T follicular helper cell (primary cell): ENCODE measurements around the gene LOXL1.

Source experiments
- DNase-seq: peaks from one replicate; pipeline ENCODE4 v3.0.0-alpha.2; 2020; ENCODE audit warnings: low read depth
- total RNA-seq, 2 experiments: gene quantifications; one replicate each; lab custom pipeline; 2026; lab: John Stamatoyannopoulos, UW

Gene LOXL1
- total RNA-seq, result 0.83 to 2.0 reads per million in 2 experiments

DNA sequence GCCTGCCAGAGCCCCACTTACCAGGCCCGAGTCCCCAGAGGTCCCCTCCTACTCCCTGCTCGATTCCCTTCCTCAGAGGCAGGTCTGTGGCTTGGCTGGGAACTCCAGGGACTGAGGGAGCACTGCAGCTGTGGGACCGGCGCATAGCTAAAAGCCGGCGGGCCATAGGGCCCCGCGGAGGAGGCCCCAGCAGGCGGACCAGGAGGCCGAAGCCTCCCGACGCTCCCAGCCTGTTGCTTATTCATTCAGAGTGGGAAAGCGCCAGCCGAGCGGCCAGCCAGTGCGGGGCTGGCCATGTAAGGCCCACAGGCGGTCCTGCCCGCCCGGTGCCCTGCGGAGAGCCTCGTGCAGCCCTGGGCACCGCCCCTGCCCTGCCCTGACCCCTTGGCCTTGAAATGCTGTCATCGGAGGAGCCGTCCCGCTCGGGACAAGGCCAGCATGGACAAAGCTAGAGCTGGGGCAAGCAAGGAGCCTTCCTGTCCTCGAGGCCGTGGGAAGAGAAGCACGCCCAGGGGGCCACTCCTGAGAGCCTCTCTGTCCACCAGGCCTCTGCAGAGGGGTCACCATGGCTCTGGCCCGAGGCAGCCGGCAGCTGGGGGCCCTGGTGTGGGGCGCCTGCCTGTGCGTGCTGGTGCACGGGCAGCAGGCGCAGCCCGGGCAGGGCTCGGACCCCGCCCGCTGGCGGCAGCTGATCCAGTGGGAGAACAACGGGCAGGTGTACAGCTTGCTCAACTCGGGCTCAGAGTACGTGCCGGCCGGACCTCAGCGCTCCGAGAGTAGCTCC lies at the start of gene LOXL1:
TSS of gene LOXL1 (plus strand) at position 244 of the 784 bp plus-strand sequence. CDS start at position 566, 322 bp downstream.
- DNase-seq, result no peak

DNA sequence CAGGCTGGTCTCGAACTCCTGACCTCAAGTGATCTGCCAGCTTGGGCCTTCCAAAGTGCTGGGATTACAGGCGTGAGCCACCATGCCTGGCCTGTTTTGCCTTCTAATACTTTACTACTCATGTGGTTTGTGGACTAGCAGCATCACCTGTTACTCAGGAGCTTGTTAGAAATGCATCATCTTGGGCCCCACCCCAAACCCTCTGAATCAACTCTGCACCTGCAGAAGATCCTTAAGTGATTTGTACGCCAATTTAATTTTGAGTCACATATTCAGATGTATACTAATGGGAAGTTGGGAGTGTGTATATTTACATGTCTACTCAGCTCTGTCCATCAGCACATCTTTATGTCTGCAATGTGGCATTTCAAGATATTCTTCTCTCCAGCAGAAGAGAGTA lies 46.8 kb upstream of the LOXL1 start:
- no peak for DNase-seq

GRCh38 chr15:73881579-73882320 lies 44.5 kb upstream of the LOXL1 start:
- no peak for DNase-seq

- no peak for DNase-seq
Measured at GRCh38 chr15:73882761-73883419, 43.4 kb upstream of the LOXL1 start.

DNA sequence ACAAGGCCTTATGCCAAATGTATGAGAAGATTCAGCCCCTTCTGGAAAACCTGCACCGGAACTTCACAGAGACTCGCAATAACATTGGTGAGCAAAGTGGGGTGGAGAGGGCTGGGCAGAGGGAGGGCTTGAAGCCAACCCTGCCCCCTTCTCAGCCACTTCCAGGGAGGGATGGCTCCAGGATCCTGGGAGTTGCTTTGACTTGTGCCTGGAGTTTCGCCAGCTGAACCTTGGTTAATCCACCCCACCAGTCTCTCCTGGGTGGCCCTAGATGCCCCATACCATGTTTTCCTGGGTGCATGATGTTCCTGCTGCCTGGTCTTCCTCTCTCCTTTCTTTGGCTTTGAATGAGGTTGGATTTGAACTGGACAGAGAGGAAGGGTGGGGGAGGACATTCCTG lies 42.1 kb upstream of the LOXL1 start:
- DNase-seq, result no peak

GRCh38 chr15:73885954-73886700 lies 40.1 kb upstream of the LOXL1 start:
- no peak for DNase-seq

GRCh38 chr15:73886717-73887345 lies 39.4 kb upstream of the LOXL1 start:
- DNase-seq, result no peak

DNA sequence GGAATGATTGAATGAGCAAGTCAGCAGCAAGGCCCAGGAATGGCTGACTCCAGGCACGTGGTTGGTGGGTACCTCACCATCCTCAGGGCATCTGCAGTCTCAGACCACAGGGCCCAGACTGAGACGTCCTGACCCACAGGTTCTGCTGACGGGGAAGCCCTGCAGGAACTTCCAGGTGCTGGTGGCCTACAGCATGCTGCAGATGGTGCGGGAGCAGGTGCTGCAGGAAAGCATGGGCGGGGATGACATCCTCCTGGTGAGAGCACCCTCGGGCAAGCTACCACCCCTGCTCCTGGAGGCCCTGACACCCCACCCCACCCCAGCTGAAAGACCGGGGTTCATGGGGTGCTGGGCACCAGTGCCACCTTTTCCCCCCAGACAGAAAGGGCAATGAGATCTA lies 38.8 kb upstream of the LOXL1 start:
- no peak for DNase-seq

DNA sequence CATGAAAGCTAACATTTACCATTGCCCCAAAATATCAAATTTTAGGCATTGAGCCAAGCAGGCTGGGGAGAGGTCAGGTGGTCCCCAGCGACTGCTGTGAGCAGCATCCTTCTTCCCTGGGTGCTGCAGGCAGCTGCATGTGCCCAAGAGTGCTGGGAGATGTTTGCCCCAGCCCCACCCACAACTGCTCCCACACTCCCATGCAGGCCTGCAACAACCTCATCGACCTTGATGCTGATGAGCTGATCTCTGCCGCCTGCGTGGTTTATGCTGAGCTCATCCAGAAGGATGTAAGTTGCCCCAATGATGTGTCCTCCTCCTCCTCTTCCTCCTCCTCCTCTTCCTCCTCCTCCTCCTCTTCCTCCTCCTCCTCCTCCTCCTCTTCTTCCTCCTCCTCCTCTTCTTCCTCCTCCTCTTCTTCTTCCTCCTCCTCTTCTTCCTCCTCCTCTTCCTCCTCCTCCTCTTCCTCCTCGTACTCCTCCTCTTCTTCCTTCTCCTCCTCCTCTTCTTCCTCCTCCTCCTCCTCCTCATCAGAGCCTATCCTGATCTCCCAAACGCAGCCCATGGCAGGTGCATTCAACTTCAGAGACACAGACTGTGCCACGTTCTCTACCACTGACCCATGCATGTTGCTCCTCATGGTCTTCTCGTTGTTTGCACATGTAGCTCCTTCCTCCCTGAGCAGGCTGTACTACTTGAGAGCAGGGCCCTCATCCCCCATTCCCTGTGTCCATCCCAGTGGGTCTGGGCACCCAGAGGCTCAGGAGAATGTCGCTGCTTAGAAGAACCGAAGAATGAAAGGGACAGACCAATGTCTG lies 37.8 kb upstream of the LOXL1 start:
- no peak for DNase-seq

DNA sequence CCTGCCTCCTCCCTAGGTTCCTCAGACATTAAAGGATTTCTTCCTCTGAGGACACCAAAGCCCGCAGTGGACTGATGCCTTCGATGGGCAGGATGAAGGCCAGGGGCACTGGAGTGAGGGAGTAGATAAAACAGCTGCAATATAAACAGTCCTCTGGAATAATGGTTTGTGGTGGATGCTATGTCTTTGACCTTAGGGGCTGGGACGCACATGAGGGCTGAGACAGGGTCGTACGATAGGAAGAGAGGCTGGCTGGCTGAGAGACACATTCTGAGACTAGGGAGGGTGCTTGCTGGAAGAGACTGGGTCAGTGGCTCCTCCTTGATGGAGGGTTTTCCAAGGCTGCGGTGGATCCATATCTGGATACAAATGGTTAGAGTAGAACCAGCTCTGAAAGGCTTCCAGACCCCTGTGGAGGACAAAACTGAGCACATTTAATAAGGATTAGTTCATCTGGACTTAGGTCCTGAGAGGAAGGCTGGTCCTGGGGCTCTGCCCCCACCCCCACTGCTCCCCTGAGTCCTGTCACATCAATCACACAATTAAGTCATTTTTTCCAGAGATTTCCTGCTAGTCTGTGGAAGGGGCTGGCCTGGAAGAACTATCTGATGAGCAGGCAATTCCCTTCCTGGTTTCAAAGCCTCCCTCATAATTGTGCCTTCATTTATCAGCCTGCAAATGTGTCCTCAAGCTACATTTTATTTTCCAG lies 37.1 kb upstream of the LOXL1 start:
- no peak for DNase-seq

DNA sequence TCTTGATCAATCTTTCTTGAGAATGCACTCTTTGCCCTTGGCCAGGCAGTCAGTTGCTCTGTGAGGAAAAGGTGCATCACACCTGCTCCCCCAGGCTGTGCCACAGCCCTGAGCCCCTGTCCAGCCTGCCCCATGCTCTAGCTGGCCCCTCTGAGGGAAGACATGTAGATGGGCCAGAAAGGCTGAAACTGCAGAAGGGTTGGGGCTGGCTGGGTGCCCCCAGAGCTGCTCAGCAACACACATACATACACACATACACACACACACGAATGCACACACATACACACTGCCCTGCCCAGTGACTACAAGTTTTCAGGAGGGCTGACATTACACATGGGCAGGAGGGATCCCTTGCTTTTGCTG lies 36.5 kb upstream of the LOXL1 start:
- DNase-seq, result no peak

DNA sequence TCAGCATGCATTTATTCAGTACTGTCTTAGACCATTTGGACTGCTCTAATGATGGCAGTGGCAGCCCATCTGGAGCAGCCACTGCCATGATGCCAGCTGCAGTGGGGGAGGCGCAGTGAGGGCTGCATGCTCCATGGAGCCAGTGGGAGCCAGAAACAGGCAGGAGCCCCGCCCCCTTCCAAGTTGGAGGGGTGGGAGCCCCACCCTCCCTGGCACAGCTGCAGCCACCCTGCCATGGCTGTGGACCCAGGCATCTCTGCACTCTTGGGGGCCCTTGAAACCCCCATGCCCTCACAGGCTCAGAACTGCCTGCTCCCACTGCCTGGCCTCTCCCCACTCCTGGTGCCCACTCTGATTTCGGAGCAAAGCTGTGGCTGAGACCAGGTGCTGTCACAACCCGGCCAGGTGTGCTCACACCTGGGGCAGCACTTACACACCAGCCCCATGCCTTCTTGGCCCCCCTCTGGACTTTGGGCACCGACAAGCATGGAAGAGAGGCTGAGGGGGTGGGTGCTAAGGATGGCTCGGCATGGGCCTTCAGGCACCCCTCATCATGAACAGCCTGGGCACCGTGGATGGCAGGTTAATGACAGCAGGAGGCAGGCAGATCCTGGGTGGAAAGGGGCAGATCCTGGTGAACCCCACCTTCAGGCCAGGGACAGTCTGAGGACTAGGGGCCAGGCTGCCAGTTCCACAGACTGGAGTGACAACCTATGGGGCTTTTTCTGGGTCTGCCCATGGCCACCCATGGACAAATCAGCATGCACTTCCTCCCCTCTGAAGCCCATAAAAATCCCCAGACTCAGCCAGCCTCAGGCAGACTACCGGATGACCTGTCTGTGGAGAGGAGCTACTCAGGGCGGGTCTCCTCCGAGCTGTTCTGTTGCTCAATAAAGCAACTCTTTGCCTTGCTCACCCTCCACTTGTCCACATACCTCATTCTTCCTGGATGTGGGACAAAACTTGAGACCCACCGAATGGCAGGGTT lies 34.6 kb upstream of the LOXL1 start:
- no peak for DNase-seq

- no peak for DNase-seq
Measured at GRCh38 chr15:73892446-73893226, 33.6 kb upstream of the LOXL1 start.

GRCh38 chr15:73894133-73894814 lies 32.0 kb upstream of the LOXL1 start:
- no peak for DNase-seq

GRCh38 chr15:73897441-73898261 lies 28.6 kb upstream of the LOXL1 start:
- DNase-seq, result peak; percentile 9
